A549 (cell line): ENCODE data around the gene TRPV6. TPM values are rescaled to one million over a fixed set of nuclear protein-coding genes. Genes with fewer than 3 reads are reported as not detected.

Experiments used
- ATAC-seq, 2 experiments: fragments of 200-7000 bp in 1 of 2; fragments of >200 bp in 1 of 2; cut with Nextera tagmentation in 1 of 2; cut with Tn5 transposase in 1 of 2; 3 replicates each; pipeline versions ENCODE4 v1.8.0 to v1.9.1; 2018 to 2020; ENCODE audit warnings: mild to moderate bottlenecking in 1 of 2, moderate library complexity in 1 of 2
- CTCF ChIA-PET: fragments of 300-600 bp; sonication (Branson Sonifier 250); formaldehyde crosslinking; extraction: SDS; loops from one replicate; lab custom pipeline; 2021; ENCODE audit warnings: antibody characterized with exemption, inconsistent platforms; lab: Yijun Ruan, JAX
- POLR2A ChIA-PET: fragments of 350-600 bp; formaldehyde crosslinking; extraction: SDS; loops from one replicate; lab custom pipeline; 2021; ENCODE audit warnings: antibody characterized with exemption, inconsistent platforms; lab: Yijun Ruan, JAX
- DNase-seq, 2 experiments: peaks; one replicate each; pipeline versions ENCODE4 v3.0.0 to v3.0.0-alpha.2; 2011 to 2016; ENCODE audit warnings: low read depth in 1 of 2, low spot score in 1 of 2
- FAIRE-seq: peaks from 2 replicates; lab custom pipeline; 2011; peaks lifted over from hg19 to GRCh38; lab: Jason Lieb, UNC
- H3K27ac ChIP-seq, 2 experiments: fragments of >200 bp; sonication (Bioruptor Twin); formaldehyde crosslinking; 3 replicates each; pipeline ENCODE4 v1.5.1; 2016 to 2017
- H3K4me1 ChIP-seq: fragments of >200 bp; sonication (Bioruptor Twin); formaldehyde crosslinking; 3 replicates; pipeline ENCODE4 v1.6.1; 2016
- H3K4me2 ChIP-seq: fragments of >200 bp; sonication (Bioruptor Twin); formaldehyde crosslinking; 3 replicates; pipeline ENCODE4 v1.6.1; 2016
- H3K4me3 ChIP-seq: fragments of >200 bp; sonication (Bioruptor Twin); formaldehyde crosslinking; 3 replicates; pipeline ENCODE4 v1.5.1; 2016
- H3K9me3 ChIP-seq: fragments of >200 bp; sonication (Bioruptor Twin); formaldehyde crosslinking; 3 replicates; pipeline ENCODE4 v1.6.1; 2016
- BHLHE40 ChIP-seq: IDR thresholded peaks from 2 replicates; pipeline ENCODE4 v1.6.1; 2012; ENCODE audit warnings: low read depth, low read length, inconsistent platforms
- CBX2 ChIP-seq: fragments of 200-600 bp; sonication (generic); IDR thresholded peaks from 2 replicates; pipeline ENCODE4 v1.6.1; 2016; ENCODE audit warnings: low read depth, mild to moderate bottlenecking, borderline replicate concordance
- CHD2 ChIP-seq: fragments of 150-350 bp; IDR thresholded peaks from 2 replicates; pipeline ENCODE4 v1.6.1; 2014; ENCODE audit warnings: low read length; ENCODE audit not compliant: partially characterized antibody
- CHD4 ChIP-seq: fragments of 200-600 bp; sonication (generic); IDR thresholded peaks from 2 replicates; pipeline ENCODE4 v1.6.1; 2016; ENCODE audit warnings: antibody characterized with exemption, mild to moderate bottlenecking, borderline replicate concordance
- EHF ChIP-seq: fragments of 250-450 bp; sonication (Bioruptor Pico); IDR thresholded peaks from 2 replicates; pipeline ENCODE4 v1.5.0; 2020; ENCODE audit warnings: mild to moderate bottlenecking
- ESRRA ChIP-seq: fragments of 150-350 bp; IDR thresholded peaks from 2 replicates; pipeline ENCODE4 v1.6.1; 2014; ENCODE audit warnings: mild to moderate bottlenecking, low read length, borderline replicate concordance
- FOSL2 ChIP-seq, 2 experiments: fragments of 450-650 bp in 1 of 2; fragments of >200 bp in 1 of 2; sonication (Bioruptor Twin) in 1 of 2; formaldehyde crosslinking; IDR thresholded peaks; 2 replicates each; pipeline versions ENCODE4 v1.5.0 to v1.6.1; 2016 to 2020; ENCODE audit warnings: mild to moderate bottlenecking in 1 of 2, moderate library complexity in 1 of 2
- HES2 ChIP-seq: fragments of >200 bp; sonication (Bioruptor Twin); formaldehyde crosslinking; IDR thresholded peaks from 2 replicates; pipeline ENCODE4 v1.6.1; 2016
- JUN ChIP-seq, 2 experiments: fragments of >200 bp; sonication (Bioruptor Twin); formaldehyde crosslinking; IDR thresholded peaks; 2 replicates in 1 of 2; 3 replicates in 1 of 2; pipeline ENCODE4 v1.6.1; 2016 to 2017
- KDM5A ChIP-seq: fragments of 200-600 bp; sonication (generic); IDR thresholded peaks from 2 replicates; pipeline ENCODE4 v1.6.1; 2016; ENCODE audit warnings: antibody characterized with exemption, mild to moderate bottlenecking
- MAZ ChIP-seq: fragments of 150-350 bp; IDR thresholded peaks from 2 replicates; pipeline ENCODE4 v1.6.1; 2014; ENCODE audit warnings: antibody characterized with exemption, low read depth, low read length, borderline replicate concordance
- NR3C1 ChIP-seq: fragments of >200 bp; sonication (Bioruptor Twin); formaldehyde crosslinking; IDR thresholded peaks from 3 replicates; pipeline ENCODE4 v1.6.1; 2017
- PHF8 ChIP-seq: fragments of 200-600 bp; sonication (generic); IDR thresholded peaks from 2 replicates; pipeline ENCODE4 v1.6.1; 2016; ENCODE audit warnings: low read depth, mild to moderate bottlenecking, antibody characterized with exemption, moderate library complexity, borderline replicate concordance
- POLR2A ChIP-seq: IDR thresholded peaks from 2 replicates; pipeline ENCODE4 v1.6.1; 2012; ENCODE audit warnings: mild to moderate bottlenecking, low read length
- RAD21 ChIP-seq, 2 experiments: fragments of >200 bp in 1 of 2; sonication (Bioruptor Twin) in 1 of 2; formaldehyde crosslinking in 1 of 2; IDR thresholded peaks in 1 of 2; conservative IDR thresholded peaks in 1 of 2; 2 replicates in 1 of 2; 3 replicates in 1 of 2; pipeline ENCODE4 v1.6.1; 2012 to 2018; ENCODE audit warnings: inconsistent platforms in 1 of 2
- RCOR1 ChIP-seq: fragments of 150-350 bp; IDR thresholded peaks from 2 replicates; pipeline ENCODE4 v1.6.1; 2014; ENCODE audit warnings: antibody characterized with exemption, low read length, low read depth
- REST ChIP-seq: fragments of 200-600 bp; sonication (generic); IDR thresholded peaks from 2 replicates; pipeline ENCODE4 v1.6.1; 2016; ENCODE audit warnings: antibody characterized with exemption, mild to moderate bottlenecking, moderate library complexity
- RFX5 ChIP-seq: fragments of 450-650 bp; IDR thresholded peaks from 2 replicates; pipeline ENCODE4 v1.7.1; 2014; ENCODE audit warnings: antibody characterized with exemption, mild to moderate bottlenecking, moderate library complexity
- RNF2 ChIP-seq: fragments of 200-600 bp; sonication (generic); IDR thresholded peaks from 2 replicates; pipeline ENCODE4 v1.6.1; 2016; ENCODE audit warnings: low read depth, mild to moderate bottlenecking, antibody characterized with exemption, moderate library complexity, borderline replicate concordance
- SREBF2 ChIP-seq: fragments of 450-650 bp; IDR thresholded peaks from 2 replicates; pipeline ENCODE4 v1.6.1; 2014; ENCODE audit warnings: mild to moderate bottlenecking, moderate library complexity
- TP53 ChIP-seq: fragments of 250-450 bp; sonication (Bioruptor Pico); IDR thresholded peaks from 2 replicates; pipeline ENCODE4 v1.5.0; 2021; ENCODE audit warnings: mild to moderate bottlenecking, moderate library complexity
- ZFP36 ChIP-seq: fragments of 450-650 bp; IDR thresholded peaks from 2 replicates; pipeline ENCODE4 v1.6.1; 2014; ENCODE audit warnings: borderline replicate concordance; ENCODE audit not compliant: partially characterized antibody
- WGBS: methylation state at CpG from one replicate; pipeline ENCODE4 v1.1.6; 2017; ENCODE audit errors: missing lambda C conversion rate; 5-methylcytosine and 5-hydroxymethylcytosine counted together
- polyA plus RNA-seq, 4 experiments: library from polyadenylated mRNA; depleted of rRNA in 3 of 4; stranded (reverse); fragments of >200 nt; fragmentation: RNase III in 1 of 4; extraction: RNeasy Plus Mini Kit Qiagen cat#74134 plus additional on column Dnase treatment in 1 of 4; gene quantifications; 2 replicates in 3 of 4; 3 replicates in 1 of 4; pipeline ENCODE4 v1.2.3, GENCODE V29; 2011 to 2017
- TF ChIP-seq, protein P1 (sequence below): fragments of 250-450 bp; sonication (Bioruptor Pico); IDR thresholded peaks from 2 replicates; pipeline ENCODE4 v1.5.0; 2021; ENCODE audit warnings: mild to moderate bottlenecking, moderate library complexity, borderline replicate concordance
- TF ChIP-seq, protein P2 (sequence below): IDR thresholded peaks from 2 replicates; pipeline ENCODE4 v1.6.1; 2012

TRPV6 gene
- polyA plus RNA-seq, 2 of the 4 experiments (the other 2 are of a cell fraction), result not detected

GRCh38 chr7:142870566-142871259 lies 14.8 kb downstream of the TRPV6 start (continued):
- no peak for TF ChIP-seq REST
- no peak for TF ChIP-seq SREBF2
- no peak for TF ChIP-seq MAZ
- no peak for TF ChIP-seq EHF
- no peak for TF ChIP-seq CBX2
- TF ChIP-seq NR3C1, result no peak
- TF ChIP-seq, all 56 proteins: peak for 0

- no peak for ATAC-seq
- POLR2A ChIA-PET, result no interaction called here
- TF ChIP-seq ZFP36 (peak; percentile 71), TP53 (CRISPR knock-in tag) (no peak)
- Histone ChIP-seq H3K4me3 (no peak overlapping the region), H3K27ac (no peak overlapping the region), H3K4me1 (no peaks in the 10 kb centered on the region), H3K9me3 (no peaks in the 10 kb centered on the region), H3K4me2 (no peak overlapping the region)
- DNase-seq, result no peak
- CTCF ChIA-PET, result interaction anchor here (1.6 to 4.0 kb wide), 2 partner anchors 15 to 46 kb away, joined by 3 to 18 read pairs; partner anchors contain the start of gene EPHB6
- 55% methylated on average over 8 of the region's 8 CpGs for WGBS
- FAIRE-seq, result no peak
Observed at GRCh38 chr7:142870147-142870559, 15.4 kb downstream of the TRPV6 start.

DNA sequence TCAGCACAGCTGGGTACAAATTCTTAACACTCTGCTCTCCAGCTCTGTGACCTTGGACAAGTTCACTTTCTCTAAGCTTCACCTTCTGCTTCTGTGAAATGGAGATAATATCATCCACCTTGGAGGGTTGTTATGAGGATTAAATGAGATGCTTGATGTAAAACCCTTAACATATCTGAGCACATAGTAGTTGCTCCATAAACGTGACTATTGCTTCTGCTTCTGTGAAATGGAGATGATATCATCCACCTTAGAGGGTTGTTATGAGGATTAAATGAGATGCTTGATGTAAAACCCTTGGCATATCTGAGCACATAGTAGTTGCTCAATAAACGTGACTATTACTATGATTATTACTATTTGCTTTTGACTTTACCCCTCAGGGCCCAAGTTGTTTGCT lies 16.1 kb downstream of the TRPV6 start:
- ATAC-seq, result no peak
- no peak for FAIRE-seq
- Histone ChIP-seq H3K4me1 (no peaks in the 10 kb centered on the region), H3K27ac (no peak overlapping the region), H3K9me3 (no peaks in the 10 kb centered on the region), H3K4me3 (no peak overlapping the region), H3K4me2 (no peak overlapping the region)
- WGBS, result 4% methylated on average over 2 of the region's 2 CpGs
- DNase-seq, result no peak
- no peak for TF ChIP-seq CHD4
- TF ChIP-seq, protein P1, sequence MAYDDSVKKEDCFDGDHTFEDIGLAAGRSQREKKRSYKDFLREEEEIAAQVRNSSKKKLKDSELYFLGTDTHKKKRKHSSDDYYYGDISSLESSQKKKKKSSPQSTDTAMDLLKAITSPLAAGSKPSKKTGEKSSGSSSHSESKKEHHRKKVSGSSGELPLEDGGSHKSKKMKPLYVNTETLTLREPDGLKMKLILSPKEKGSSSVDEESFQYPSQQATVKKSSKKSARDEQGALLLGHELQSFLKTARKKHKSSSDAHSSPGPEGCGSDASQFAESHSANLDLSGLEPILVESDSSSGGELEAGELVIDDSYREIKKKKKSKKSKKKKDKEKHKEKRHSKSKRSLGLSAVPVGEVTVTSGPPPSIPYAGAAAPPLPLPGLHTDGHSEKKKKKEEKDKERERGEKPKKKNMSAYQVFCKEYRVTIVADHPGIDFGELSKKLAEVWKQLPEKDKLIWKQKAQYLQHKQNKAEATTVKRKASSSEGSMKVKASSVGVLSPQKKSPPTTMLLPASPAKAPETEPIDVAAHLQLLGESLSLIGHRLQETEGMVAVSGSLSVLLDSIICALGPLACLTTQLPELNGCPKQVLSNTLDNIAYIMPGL (CRISPR knock-in tag), result no peak
- no peak for TF ChIP-seq ZFP36
- no peak for TF ChIP-seq HES2
- TF ChIP-seq RAD21 (conservative IDR thresholded peaks at IDR 0.05 in 1 of 2, IDR thresholded peaks at IDR 0.05 in 1 of 2), result no peak
- ChIA-PET CTCF (interaction anchor here (0.9 to 1.3 kb wide), 2 partner anchors 15 to 346 kb away, joined by 4 to 5 read pairs; partner anchors contain the start of gene EPHB6), POLR2A (no interaction called here)

- no peak for FAIRE-seq
- TF ChIP-seq KDM5A, result no peak
- TF ChIP-seq POLR2A, result no peak
- no peak for TF ChIP-seq JUN (IDR thresholded peaks at IDR 0.05)
- TF ChIP-seq ESRRA, result no peak
- TF ChIP-seq RNF2, result no peak
- TF ChIP-seq RFX5, result no peak
- TF ChIP-seq PHF8, result no peak
- TF ChIP-seq RCOR1, result no peak
- TF ChIP-seq BHLHE40, result no peak
- TF ChIP-seq CHD2, result no peak
- no peak for TF ChIP-seq FOSL2 (IDR thresholded peaks at IDR 0.05)
- TF ChIP-seq FOSL2 (CRISPR knock-in tag; IDR thresholded peaks at IDR 0.05), result no peak
- TF ChIP-seq, protein P2, sequence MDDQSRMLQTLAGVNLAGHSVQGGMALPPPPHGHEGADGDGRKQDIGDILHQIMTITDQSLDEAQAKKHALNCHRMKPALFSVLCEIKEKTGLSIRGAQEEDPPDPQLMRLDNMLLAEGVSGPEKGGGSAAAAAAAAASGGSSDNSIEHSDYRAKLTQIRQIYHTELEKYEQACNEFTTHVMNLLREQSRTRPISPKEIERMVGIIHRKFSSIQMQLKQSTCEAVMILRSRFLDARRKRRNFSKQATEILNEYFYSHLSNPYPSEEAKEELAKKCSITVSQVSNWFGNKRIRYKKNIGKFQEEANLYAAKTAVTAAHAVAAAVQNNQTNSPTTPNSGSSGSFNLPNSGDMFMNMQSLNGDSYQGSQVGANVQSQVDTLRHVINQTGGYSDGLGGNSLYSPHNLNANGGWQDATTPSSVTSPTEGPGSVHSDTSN, result no peak
- TF ChIP-seq, all 56 proteins: peak for 0
- H3K4me3 ChIP-seq, result no peak overlapping the region
- no peak overlapping the region for H3K4me2 ChIP-seq
- no peaks in the 10 kb centered on the region for H3K9me3 ChIP-seq
- H3K27ac ChIP-seq, result no peak overlapping the region
- CTCF ChIA-PET, result interaction anchor here (0.9 to 1.4 kb wide), 4 partner anchors 15 to 346 kb away, joined by 3 to 5 read pairs (median 4); partner anchors contain the start of gene EPHB6
- H3K4me1 ChIP-seq, result no peaks in the 10 kb centered on the region
- POLR2A ChIA-PET, result no interaction called here
- ATAC-seq, result no peak
- DNase-seq, result no peak
- 24% methylated on average over 5 of the region's 11 CpGs for WGBS
Observed at GRCh38 chr7:142868986-142869415, 16.5 kb downstream of the TRPV6 start.
